Tibial artery (tissue), 4 donors: Measurements from ENCODE around the gene AXIN2.

ENCODE experiments used
- DNase-seq, 2 donors: peaks; one replicate each; pipeline ENCODE4 v3.0.0-alpha.2; 2019
- H3K27ac ChIP-seq, 2 donors: fragments of 200-600 bp; sonication (generic) in 1 of 2; 1 replicate in 1 of 2; 2 replicates in 1 of 2; pipeline ENCODE4 v1.5.1; 2018 to 2019; ENCODE audit warnings: mild to moderate bottlenecking in 1 of 2
- H3K27me3 ChIP-seq, 2 donors: fragments of 200-600 bp; sonication (generic) in 1 of 2; one replicate each; pipeline versions ENCODE4 v1.5.1 to v1.6.0; 2016 to 2019
- H3K36me3 ChIP-seq, 3 donors: fragments of 200-600 bp; sonication (generic) in 2 of 3; one replicate each; pipeline ENCODE4 v1.5.1; 2016 to 2019; ENCODE audit warnings: mild to moderate bottlenecking in 2 of 3
- H3K4me1 ChIP-seq, 4 donors: fragments of 200-600 bp; sonication (generic) in 2 of 4; 1 replicate in 3 of 4; 2 replicates in 1 of 4; pipeline ENCODE4 v1.5.1; 2016 to 2019
- H3K4me3 ChIP-seq, 2 donors: fragments of 200-600 bp; sonication (generic) in 1 of 2; 1 replicate in 1 of 2; 2 replicates in 1 of 2; pipeline ENCODE4 v1.5.1; 2018 to 2019; ENCODE audit warnings: mild to moderate bottlenecking in 2 of 2
- H3K9me3 ChIP-seq, 3 donors: fragments of 200-600 bp; sonication (generic) in 1 of 3; one replicate each; pipeline ENCODE4 v1.5.1; 2016 to 2019
- CTCF ChIP-seq, 2 experiments: fragments of 200-600 bp in 1 of 2; fragments of 450-650 bp in 1 of 2; IDR thresholded peaks; one replicate each; pipeline ENCODE4 v1.5.1; 2017 to 2019; ENCODE audit warnings: antibody characterized with exemption in 2 of 2, mild to moderate bottlenecking in 1 of 2, moderate library complexity in 1 of 2
- intact Hi-C: fragments of 100-400 bp; cut with DNase I; formaldehyde crosslinking; loops from one replicate; pipeline ENCODE4 v1.15.0; 2023; ENCODE audit warnings: low total_unique reads

The AXIN2 gene

GRCh38 chr17:65564793-65565192, 3.3 kb upstream of the AXIN2 start:
- H3K27ac ChIP-seq, result peak overlapping the region in 1 of 2 donors; percentile 22
- no peaks in the 10 kb centered on the region for H3K9me3 ChIP-seq
- intact Hi-C loops, result loop anchor here (5.0 kb wide), 1 partner anchor 218 kb away; no protein-coding TSS in a partner anchor
- peak in 1 of 2 donors; percentile 36 for DNase-seq
- no peaks in the 10 kb centered on the region for H3K36me3 ChIP-seq
- no peak overlapping the region for H3K4me3 ChIP-seq
- no peaks in the 10 kb centered on the region for H3K27me3 ChIP-seq
- no peak for TF ChIP-seq CTCF (IDR thresholded peaks at IDR 0.05)
- H3K4me1 ChIP-seq, result peaks cover 0 to 14% (median 10%) of the 10 kb centered on the region in 4 donors

GRCh38 chr17:65562206-65562531, 721 bp upstream of the AXIN2 start:
- no peak for TF ChIP-seq CTCF (IDR thresholded peaks at IDR 0.05)
- intact Hi-C loops, result loop anchor here (5.0 kb wide), 1 partner anchor 220 kb away; no protein-coding TSS in a partner anchor
- DNase-seq, result no peak
- Histone ChIP-seq H3K36me3 (peaks cover 0 to 4% (median 0%) of the 10 kb centered on the region in 3 donors), H3K27ac (peak overlapping the region in 1 of 2 donors; percentile 89), H3K9me3 (no peaks in the 10 kb centered on the region), H3K4me3 (peak overlapping the region; percentile 87 to 94), H3K4me1 (peaks cover 0 to 31% (median 13%) of the 10 kb centered on the region in 4 donors), H3K27me3 (no peaks in the 10 kb centered on the region)

- Histone ChIP-seq H3K27ac (peak overlapping the region; percentile 89 to 91), H3K36me3 (peaks cover 0 to 4% (median 0%) of the 10 kb centered on the region in 3 donors), H3K4me3 (peak overlapping the region; percentile 87 to 94), H3K27me3 (no peaks in the 10 kb centered on the region), H3K9me3 (no peaks in the 10 kb centered on the region), H3K4me1 (peaks cover 0 to 38% (median 13%) of the 10 kb centered on the region in 4 donors)
- TF ChIP-seq CTCF (IDR thresholded peaks at IDR 0.05), result no peak
- DNase-seq, result peak; percentile 87 to 92
- intact Hi-C loops, result loop anchor here (5.0 kb wide), 1 partner anchor 221 kb away; no protein-coding TSS in a partner anchor
These were observed 608 bp downstream of the AXIN2 start for GRCh38 chr17:65560628-65561451.

GRCh38 chr17:65559804-65560627, 1.4 kb downstream of the AXIN2 start:
- peak overlapping the region; percentile 89 to 91 for H3K27ac ChIP-seq
- TF ChIP-seq CTCF (IDR thresholded peaks at IDR 0.05), result no peak
- intact Hi-C loops, result loop anchor here (5.0 kb wide), 1 partner anchor 222 kb away; no protein-coding TSS in a partner anchor

GRCh38 chr17:65559461-65559803, 2.0 kb downstream of the AXIN2 start:
- H3K27ac ChIP-seq, result peak overlapping the region; percentile 89 to 91
- no peaks in the 10 kb centered on the region for H3K27me3 ChIP-seq
- intact Hi-C loops, result no loop called here
- H3K4me1 ChIP-seq, result peaks cover 0 to 37% (median 10%) of the 10 kb centered on the region in 4 donors
- no peak for TF ChIP-seq CTCF (IDR thresholded peaks at IDR 0.05)
- peaks cover 0 to 4% (median 0%) of the 10 kb centered on the region in 3 donors for H3K36me3 ChIP-seq
- peak overlapping the region; percentile 87 to 94 for H3K4me3 ChIP-seq
- DNase-seq, result no peak
- H3K9me3 ChIP-seq, result no peaks in the 10 kb centered on the region

More at GRCh38 chr17:65559804-65560627, 1.4 kb downstream of the AXIN2 start:
- peaks cover 0 to 42% (median 13%) of the 10 kb centered on the region in 4 donors for H3K4me1 ChIP-seq
- H3K9me3 ChIP-seq, result no peaks in the 10 kb centered on the region
- DNase-seq, result peak in 1 of 2 donors; percentile 31
- peaks cover 0 to 4% (median 0%) of the 10 kb centered on the region in 3 donors for H3K36me3 ChIP-seq
- H3K27me3 ChIP-seq, result no peaks in the 10 kb centered on the region
- H3K4me3 ChIP-seq, result peak overlapping the region; percentile 87 to 94
